H9 (cell line): ENCODE measurements around the gene ZMYND12. TPM values are rescaled to one million over a fixed set of nuclear protein-coding genes. Genes with fewer than 3 reads are reported as not detected.

Source experiments
- DNase-seq: peaks from one replicate; pipeline ENCODE4 v3.0.0-alpha.2; 2017
- H2AFZ ChIP-seq: one replicate; pipeline ENCODE4 v1.6.1; 2013; ENCODE audit warnings: mild to moderate bottlenecking, low read length, control low read depth, moderate library complexity
- H2AK5ac ChIP-seq: 2 replicates; pipeline ENCODE4 v1.6.1; 2013; ENCODE audit warnings: low read length, control low read depth, mixed read lengths; ENCODE audit not compliant: insufficient read length
- H2BK120ac ChIP-seq: one replicate; pipeline ENCODE4 v1.6.1; 2013; ENCODE audit warnings: low read depth, mild to moderate bottlenecking, low read length, control low read depth, inconsistent platforms; ENCODE audit not compliant: poor library complexity, severe bottlenecking
- H2BK12ac ChIP-seq: 2 replicates; pipeline ENCODE4 v1.6.1; 2013; ENCODE audit warnings: low read length, control low read depth, mixed read lengths, low read depth; ENCODE audit not compliant: insufficient read length
- H2BK15ac ChIP-seq: 2 replicates; pipeline ENCODE4 v1.6.1; 2013; ENCODE audit warnings: low read depth, low read length, control low read depth
- H2BK20ac ChIP-seq: one replicate; pipeline ENCODE4 v1.6.1; 2013; ENCODE audit warnings: low read depth, mild to moderate bottlenecking, low read length, control low read depth, inconsistent platforms; ENCODE audit not compliant: poor library complexity, severe bottlenecking
- H2BK5ac ChIP-seq: 2 replicates; pipeline ENCODE4 v1.6.1; 2013; ENCODE audit warnings: low read length, control low read depth, mixed read lengths; ENCODE audit not compliant: insufficient read length
- H3K14ac ChIP-seq: 2 replicates; pipeline ENCODE4 v1.6.1; 2013; ENCODE audit warnings: low read length, control low read depth; ENCODE audit not compliant: insufficient read depth
- H3K18ac ChIP-seq: 2 replicates; pipeline ENCODE4 v1.6.1; 2013; ENCODE audit warnings: low read depth, mild to moderate bottlenecking, mixed read lengths, low read length, control low read depth; ENCODE audit not compliant: insufficient read length
- H3K23ac ChIP-seq: 2 replicates; pipeline ENCODE4 v1.6.1; 2013; ENCODE audit warnings: low read length, control low read depth, mixed read lengths, low read depth; ENCODE audit not compliant: insufficient read length
- H3K23me2 ChIP-seq: 2 replicates; pipeline ENCODE4 v1.6.1; 2013; ENCODE audit warnings: low read depth, mild to moderate bottlenecking, mixed read lengths, low read length, control low read depth; ENCODE audit not compliant: insufficient read length, poor library complexity, severe bottlenecking
- H3K27ac ChIP-seq: 2 replicates; pipeline ENCODE4 v1.5.1; 2013; ENCODE audit warnings: low read length, control low read depth, mixed read lengths, low read depth; ENCODE audit not compliant: insufficient read length
- H3K27me3 ChIP-seq: 2 replicates; pipeline ENCODE4 v1.6.1; 2013; ENCODE audit warnings: low read length, control low read depth, inconsistent platforms; ENCODE audit not compliant: insufficient read depth
- H3K4ac ChIP-seq: 2 replicates; pipeline ENCODE4 v1.6.1; 2013; ENCODE audit warnings: low read depth, mild to moderate bottlenecking, control low read depth, inconsistent platforms, low read length, moderate library complexity
- H3K4me1 ChIP-seq: 2 replicates; pipeline ENCODE4 v1.6.1; 2013; ENCODE audit warnings: low read length, control low read depth, inconsistent platforms; ENCODE audit not compliant: insufficient read depth
- H3K4me2 ChIP-seq: 2 replicates; pipeline ENCODE4 v1.6.1; 2013; ENCODE audit warnings: low read length, control low read depth, mixed read lengths; ENCODE audit not compliant: insufficient read length, insufficient read depth
- H3K56ac ChIP-seq: 2 replicates; pipeline ENCODE4 v1.6.1; 2013; ENCODE audit warnings: low read depth, mild to moderate bottlenecking, mixed read lengths, low read length, control low read depth; ENCODE audit not compliant: insufficient read length
- H3K79me1 ChIP-seq: 2 replicates; pipeline ENCODE4 v1.6.1; 2013; ENCODE audit warnings: low read depth, mild to moderate bottlenecking, moderate library complexity, low read length, control low read depth, inconsistent platforms; ENCODE audit not compliant: insufficient read depth, poor library complexity, severe bottlenecking
- H3K79me2 ChIP-seq: 2 replicates; pipeline ENCODE4 v1.6.1; 2013; ENCODE audit warnings: low read length, control low read depth, inconsistent platforms; ENCODE audit not compliant: insufficient read depth
- H3K9ac ChIP-seq: 2 replicates; pipeline ENCODE4 v1.6.1; 2013; ENCODE audit warnings: low read length, control low read depth, mixed read lengths; ENCODE audit not compliant: insufficient read length; ENCODE audit errors: extremely low read depth
- H3K9me3 ChIP-seq: one replicate; pipeline ENCODE4 v1.6.1; 2013; ENCODE audit warnings: low read depth, low read length, inconsistent platforms; ENCODE audit not compliant: control insufficient read depth
- H3T11ph ChIP-seq: one replicate; pipeline ENCODE4 v1.6.1; 2013; ENCODE audit warnings: mild to moderate bottlenecking, low read length, control low read depth, inconsistent platforms
- H4K20me1 ChIP-seq: one replicate; pipeline ENCODE4 v1.6.1; 2013; ENCODE audit not compliant: control insufficient read depth, insufficient read length, insufficient read depth
- H4K5ac ChIP-seq: 2 replicates; pipeline ENCODE4 v1.6.1; 2013; ENCODE audit warnings: low read depth, mild to moderate bottlenecking, mixed read lengths, low read length, control low read depth; ENCODE audit not compliant: insufficient read length
- H4K8ac ChIP-seq: replicated peaks from 2 replicates; pipeline ENCODE4 v1.6.1; 2013; ENCODE audit warnings: low read length, control low read depth, mixed read lengths, low read depth; ENCODE audit not compliant: insufficient read length
- H4K91ac ChIP-seq: 2 replicates; pipeline ENCODE4 v1.6.1; 2013; ENCODE audit warnings: low read depth, mild to moderate bottlenecking, moderate library complexity, mixed read lengths, low read length, control low read depth; ENCODE audit not compliant: insufficient read length
- H3K27ac Mint-ChIP-seq, 3 experiments: 2 replicates in 2 of 3; 3 replicates in 1 of 3; pipeline ENCODE4 v1.8.0; 2020 to 2021; ENCODE audit warnings: mixed read lengths in 3 of 3, mild to moderate bottlenecking in 1 of 3, moderate library complexity in 1 of 3
- H3K27me3 Mint-ChIP-seq: 2 replicates; pipeline ENCODE4 v1.8.0; 2021; ENCODE audit warnings: low read depth, mild to moderate bottlenecking, moderate library complexity, mixed read lengths
- H3K36me3 Mint-ChIP-seq, 3 experiments: 2 replicates in 2 of 3; 3 replicates in 1 of 3; pipeline ENCODE4 v1.8.0; 2020 to 2021; ENCODE audit warnings: low read depth in 3 of 3, mixed read lengths in 3 of 3; ENCODE audit not compliant: insufficient read depth in 1 of 3
- H3K4me1 Mint-ChIP-seq, 2 experiments: 2 replicates each; pipeline ENCODE4 v1.8.0; 2020; ENCODE audit warnings: mixed read lengths in 2 of 2
- H3K4me3 Mint-ChIP-seq, 2 experiments: 2 replicates in 1 of 2; 3 replicates in 1 of 2; pipeline ENCODE4 v1.8.0; 2020 to 2021; ENCODE audit warnings: mild to moderate bottlenecking in 2 of 2, mixed read lengths in 2 of 2, moderate library complexity in 1 of 2
- H3K9me3 Mint-ChIP-seq, 2 experiments: 2 replicates in 1 of 2; 3 replicates in 1 of 2; pipeline ENCODE4 v1.8.0; 2020; ENCODE audit warnings: mild to moderate bottlenecking in 2 of 2, mixed read lengths in 2 of 2, moderate library complexity in 1 of 2
- CTCF ChIP-seq: fragments of 200-600 bp; sonication (generic); conservative IDR thresholded peaks from 3 replicates; pipeline ENCODE4 v1.8.0; 2021; ENCODE audit warnings: antibody characterized with exemption, mild to moderate bottlenecking
- WGBS: extraction: QIAGEN DNeasy Blood & Tissue Kit; methylation state at CpG from one replicate; pipeline ENCODE4 v1.1.7; 2013; ENCODE audit warnings: missing lambda C conversion rate, low lambda C conversion rate, mixed read lengths; ENCODE audit not compliant: insufficient read length; ENCODE audit errors: extremely low coverage; 5-methylcytosine and 5-hydroxymethylcytosine counted together
- total RNA-seq: library from RNA; stranded (reverse); gene quantifications from 2 replicates; pipeline ENCODE4 v1.2.1, GENCODE V29; 2021

Gene ZMYND12
- total RNA-seq, 1 experiment from 2014 or later = 0.42 TPM

GRCh38 chr1:42420121-42420520, 35.7 kb downstream of the ZMYND12 start:
- no peak for TF ChIP-seq CTCF
- H2BK12ac ChIP-seq = no peak overlapping the region
- no peaks in the 10 kb centered on the region for H3K79me2 ChIP-seq
- no peak for DNase-seq
- H3K79me1 ChIP-seq = no peaks in the 10 kb centered on the region
- no CpG with 5 or more reads among the region's 7 CpGs for WGBS
- no peak overlapping the region for H2AK5ac ChIP-seq
- H3K4ac ChIP-seq = no peak overlapping the region
- no peak overlapping the region for H4K91ac ChIP-seq
- no peaks in the 10 kb centered on the region for H3K23me2 ChIP-seq
- H3K9me3 ChIP-seq = no peaks in the 10 kb centered on the region
- no peak overlapping the region for H2AFZ ChIP-seq
- no peak overlapping the region for H3K4me2 ChIP-seq
- H3K27ac ChIP-seq = no peak overlapping the region
- no peak overlapping the region for H3K56ac ChIP-seq
- no peak overlapping the region for H3K23ac ChIP-seq
- no peak overlapping the region for H3K18ac ChIP-seq
- no peak overlapping the region; a peak in 1 of 7 replicates for H3K27ac Mint-ChIP-seq
- no peak overlapping the region for H3T11ph ChIP-seq
- no peak overlapping the region for H3K9ac ChIP-seq
- no peak overlapping the region for H2BK15ac ChIP-seq
- H2BK120ac ChIP-seq = no peak overlapping the region
- H4K8ac ChIP-seq = no peak overlapping the region
- H4K5ac ChIP-seq = no peak overlapping the region
- no peaks in the 10 kb centered on the region for H3K27me3 ChIP-seq
- H2BK5ac ChIP-seq = no peak overlapping the region
- H3K14ac ChIP-seq = no peak overlapping the region
- peaks cover 34 to 35% of the 10 kb centered on the region in 2 experiments for H3K4me1 Mint-ChIP-seq
- no peaks in the 10 kb centered on the region for H3K9me3 Mint-ChIP-seq
- H2BK20ac ChIP-seq = no peak overlapping the region
- H3K4me1 ChIP-seq = peaks cover 9% of the 10 kb centered on the region; the same call in 1 of the 2 replicates
- H4K20me1 ChIP-seq = no peaks in the 10 kb centered on the region
- no peak overlapping the region; a peak in 1 of 5 replicates for H3K4me3 Mint-ChIP-seq
- H3K36me3 Mint-ChIP-seq = peaks cover 0 to 3% (median 0%) of the 10 kb centered on the region in 3 experiments; a peak in 2 of 7 replicates
- peaks cover 2% of the 10 kb centered on the region; the same call in 1 of the 2 replicates for H3K27me3 Mint-ChIP-seq
